PC-3 (cell line): ENCODE data around the gene HAGH. TPM values are rescaled to one million over a fixed set of nuclear protein-coding genes. Genes with fewer than 3 reads are reported as not detected.
"Not testable (repeated sequence)": the region's sequence is repeated elsewhere in the genome, so short reads cannot be mapped to it uniquely, and the experiment has no call there.

Source experiments
- ATAC-seq: fragments of 200-7000 bp; cut with Tn5 transposase; 2 replicates; pipeline ENCODE4 v1.9.1; 2020; ENCODE audit warnings: mild to moderate bottlenecking, moderate library complexity
- Bru-seq: library from RNA; stranded (reverse); fragments of 400-500 nt; gene quantifications from one replicate; lab custom pipeline; 2021; lab: Mats Ljungman, UMichigan
- BruChase-seq, 2 experiments: library from RNA; stranded (reverse); fragments of 400-500 nt; gene quantifications; one replicate each; lab custom pipeline; 2021; lab: Mats Ljungman, UMichigan
- BruUV-seq: library from RNA; stranded (reverse); fragments of 400-500 nt; replicated peaks from 2 replicates; lab custom pipeline; 2021; lab: Mats Ljungman, UMichigan
- CTCF ChIA-PET: fragments of 300-600 bp; sonication (Branson Sonifier 250); formaldehyde crosslinking; loops from one replicate; lab custom pipeline; 2022; ENCODE audit warnings: antibody characterized with exemption; lab: Charles Lee
- POLR2A ChIA-PET: fragments of 300-600 bp; sonication (Branson Sonifier 250); formaldehyde crosslinking; loops from one replicate; lab custom pipeline; 2022; ENCODE audit warnings: antibody characterized with exemption; ENCODE audit not compliant: unreplicated experiment; lab: Charles Lee
- DNase-seq: peaks from one replicate; pipeline ENCODE4 v3.0.0-alpha.2; 2015
- H2AFZ ChIP-seq: fragments of 300-600 bp; sonication (generic); 2 replicates; pipeline ENCODE4 v1.6.0; 2016; ENCODE audit warnings: antibody characterized with exemption, low read length
- H3F3A ChIP-seq: fragments of 300-600 bp; sonication (generic); one replicate; pipeline ENCODE4 v1.6.0; 2017; ENCODE audit warnings: antibody characterized with exemption, low read length, control low read depth, mild to moderate bottlenecking; ENCODE audit not compliant: unreplicated experiment
- H3K27ac ChIP-seq: fragments of 300-600 bp; sonication (generic); 2 replicates; pipeline ENCODE4 v1.5.1; 2016; ENCODE audit warnings: mild to moderate bottlenecking, low read length
- H3K27me3 ChIP-seq: fragments of 300-600 bp; sonication (generic); 2 replicates; pipeline ENCODE4 v1.6.1; 2016; ENCODE audit warnings: low read length, mixed read lengths
- H3K36me3 ChIP-seq: fragments of 300-600 bp; sonication (generic); 2 replicates; pipeline ENCODE4 v1.6.1; 2016; ENCODE audit warnings: low read depth, mixed run types, low read length, mixed read lengths
- H3K4me1 ChIP-seq: fragments of 300-600 bp; sonication (generic); 2 replicates; pipeline ENCODE4 v1.5.1; 2016; ENCODE audit warnings: low read length; ENCODE audit not compliant: insufficient read depth
- H3K4me2 ChIP-seq: fragments of 300-600 bp; sonication (generic); 2 replicates; pipeline ENCODE4 v1.6.0; 2016; ENCODE audit warnings: low read length
- H3K4me3 ChIP-seq: fragments of 300-600 bp; sonication (generic); 2 replicates; pipeline ENCODE4 v1.5.1; 2016; ENCODE audit warnings: mild to moderate bottlenecking, low read length, mixed read lengths
- H3K79me2 ChIP-seq: fragments of 300-600 bp; sonication (generic); 2 replicates; pipeline ENCODE4 v1.6.1; 2017; ENCODE audit warnings: low read length, mixed read lengths
- H3K9ac ChIP-seq: fragments of 300-600 bp; sonication (generic); 2 replicates; pipeline ENCODE4 v1.6.0; 2016; ENCODE audit warnings: mild to moderate bottlenecking, low read length
- H3K9me2 ChIP-seq: fragments of 300-600 bp; sonication (generic); replicated peaks from 2 replicates; pipeline ENCODE4 v1.6.1; 2016; ENCODE audit warnings: mixed run types, low read length, mixed read lengths
- H3K9me3 ChIP-seq: fragments of 300-600 bp; sonication (generic); 2 replicates; pipeline ENCODE4 v1.6.1; 2016; ENCODE audit warnings: low read length, mixed read lengths
- H4K20me1 ChIP-seq: fragments of 300-600 bp; sonication (generic); 2 replicates; pipeline ENCODE4 v1.6.1; 2016; ENCODE audit warnings: low read length, mixed read lengths
- CTCF ChIP-seq: fragments of 300-600 bp; sonication (generic); conservative IDR thresholded peaks from 2 replicates; pipeline ENCODE4 v1.5.1; 2017; ENCODE audit warnings: antibody characterized with exemption, low read depth, mild to moderate bottlenecking, low read length
- EZH2 ChIP-seq: fragments of 300-600 bp; sonication (generic); IDR thresholded peaks from one replicate; pipeline ENCODE4 v1.6.1; 2017; ENCODE audit warnings: antibody characterized with exemption, mild to moderate bottlenecking, low read length; ENCODE audit not compliant: unreplicated experiment
- EZH2phosphoT487 ChIP-seq: fragments of 300-600 bp; sonication (generic); IDR thresholded peaks from 2 replicates; pipeline ENCODE4 v1.6.1; 2018; ENCODE audit warnings: mild to moderate bottlenecking, antibody characterized with exemption, low read length, borderline replicate concordance
- intact Hi-C: fragments of 100-400 bp; cut with micrococcal nuclease; formaldehyde crosslinking; loops from 2 replicates; pipeline ENCODE4 v1.9.0; 2023
- long read RNA-seq: library from polyadenylated mRNA; unstranded; transcript quantifications from one replicate; pipeline ENCODE4 v2.0.0, GENCODE V29; 2021; ENCODE audit not compliant: unreplicated experiment
- total RNA-seq: library from RNA; depleted of rRNA; stranded (reverse); fragments of >200 nt; gene quantifications from 2 replicates; pipeline ENCODE4 v1.2.3, GENCODE V29; 2014; rRNA removed

HAGH gene
- total RNA-seq (96.9 and 99.5 TPM in 2 replicates), Bru-seq, nascent RNA (percentile 54 among the genes with signal in this experiment), BruChase-seq, experiment 1, labeled RNA remaining after a 6-hour chase (percentile 56 among the genes with signal in this experiment), BruChase-seq, experiment 2, labeled RNA remaining after a 2-hour chase (percentile 56 among the genes with signal in this experiment)
- long read RNA-seq, transcript HAGH-202 (9 exons, 2,984 nt) = major isoform, 24 of 92 reads
- long read RNA-seq, transcript HAGH-201 (10 exons, 1,257 nt) = minor isoform, 17 of 92 reads
- long read RNA-seq, partial matches to known transcripts = 25 of 92 reads
- long read RNA-seq, other reads (novel, unspliced or antisense) = 21 of 92 reads

- Histone ChIP-seq H3K36me3 (no peaks in the 10 kb centered on the region), H3K79me2 (peaks cover 55% of the 10 kb centered on the region), H2AFZ (peak within 1 kb of the TSS; percentile 89), H3K4me2 (peak within 1 kb of the TSS; percentile 94), H3K9me3 (no peaks in the 10 kb centered on the region), H3K27me3 (no peaks in the 10 kb centered on the region), H3K9me2 (no peaks in the 10 kb centered on the region), H3K4me1 (peaks cover 12% of the 10 kb centered on the region), H3F3A (no peaks in the 10 kb centered on the region), H3K4me3 (peak within 1 kb of the TSS; percentile 99), H3K27ac (peak within 1 kb of the TSS; percentile 46), H4K20me1 (peaks cover 15% of the 10 kb centered on the region; the same call in 1 of the 2 replicates), H3K9ac (peak within 1 kb of the TSS; percentile 87)
- ATAC-seq (peak; percentile 85), DNase-seq (peak; percentile 84)
- POLR2A ChIA-PET = no interaction called here
- BruUV-seq = no TSS peak
- CTCF ChIA-PET = no interaction called here
- intact Hi-C loops = no loop called here
- TF ChIP-seq EZH2 = no peak
- no peak for TF ChIP-seq EZH2phosphoT487
- TF ChIP-seq CTCF = no peak
Measured at GRCh38 chr16:1826691-1827573, at the start of gene HAGH, which contains the start of gene FAHD1. TSS of gene HAGH (minus strand) at chr16:1826825. CDS start at chr16:1826787, 38 bp downstream. TSS of gene FAHD1 (plus strand) at chr16:1827206. CDS start at chr16:1827239, 33 bp downstream.

DNA sequence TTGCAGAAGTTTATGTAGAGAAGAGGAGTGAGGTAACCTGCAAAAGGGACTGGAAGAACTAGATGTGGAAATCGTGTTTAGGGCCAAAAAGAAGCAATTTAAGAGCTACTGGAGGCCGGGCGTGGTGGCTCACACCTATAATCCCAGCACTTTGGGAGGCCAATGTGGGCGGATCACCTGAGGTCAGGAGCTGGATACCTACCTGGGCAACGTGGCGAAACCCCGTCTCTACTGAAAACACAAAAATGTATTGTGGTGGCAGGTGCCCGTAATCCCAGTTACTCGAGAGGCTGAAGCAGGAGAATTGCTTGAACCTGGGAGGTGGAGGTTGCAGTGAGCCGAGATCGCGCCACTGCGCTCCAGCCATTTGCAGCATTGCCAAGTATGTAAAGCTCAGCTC is 49.4 kb upstream of the HAGH start:
- CTCF ChIA-PET, H3K4me3 ChIP-seq, H3K27ac ChIP-seq, H3F3A ChIP-seq, POLR2A ChIA-PET, H3K9me2 ChIP-seq, H2AFZ ChIP-seq, H3K4me2 ChIP-seq, H3K9ac ChIP-seq, H4K20me1 ChIP-seq, H3K36me3 ChIP-seq, BruUV-seq, H3K9me3 ChIP-seq, intact Hi-C loops, H3K27me3 ChIP-seq, ATAC-seq, H3K79me2 ChIP-seq, DNase-seq, H3K4me1 ChIP-seq: not testable (repeated sequence)

- intact Hi-C loops = no loop called here
- no peaks in the 10 kb centered on the region for H3K27me3 ChIP-seq
- no peak overlapping the region for H3K4me2 ChIP-seq
- ATAC-seq = no peak
- H3K4me3 ChIP-seq = no peak overlapping the region
- H3K9ac ChIP-seq = no peak overlapping the region
- no peaks in the 10 kb centered on the region for H3K9me2 ChIP-seq
- CTCF ChIA-PET = no interaction called here
- no peaks in the 10 kb centered on the region for H3K36me3 ChIP-seq
- POLR2A ChIA-PET = no interaction called here
- no peak overlapping the region for H2AFZ ChIP-seq
- no TSS peak for BruUV-seq
- no peaks in the 10 kb centered on the region for H4K20me1 ChIP-seq
- H3K9me3 ChIP-seq = no peaks in the 10 kb centered on the region
- TF ChIP-seq EZH2 (no peak), EZH2phosphoT487 (no peak), CTCF (no peak)
- H3F3A ChIP-seq = peaks cover 3% of the 10 kb centered on the region
- H3K4me1 ChIP-seq = peaks cover 13% of the 10 kb centered on the region
- no peak overlapping the region for H3K27ac ChIP-seq
- H3K79me2 ChIP-seq = no peaks in the 10 kb centered on the region
- no peak for DNase-seq
Measured at GRCh38 chr16:1874854-1875253, 48.2 kb upstream of the HAGH start.
